SK-N-MC (cell line): Measurements from ENCODE around the gene CRTC1.

Experiments
- DNase-seq: peaks from one replicate; pipeline ENCODE4 v3.0.0-alpha.2; 2011; ENCODE audit warnings: low read depth, low spot score
- H3K27ac ChIP-seq: fragments of 200-600 bp; sonication (generic); 2 replicates; pipeline ENCODE4 v1.5.1; 2016; ENCODE audit warnings: mixed run types
- H3K36me3 ChIP-seq: fragments of 200-600 bp; sonication (generic); 2 replicates; pipeline ENCODE4 v1.6.1; 2017; ENCODE audit warnings: antibody characterized with exemption, low read length, mixed read lengths; ENCODE audit not compliant: insufficient read depth
- H3K4me3 ChIP-seq: fragments of 200-600 bp; sonication (generic); 2 replicates; pipeline ENCODE4 v1.5.1; 2016
- H3K9ac ChIP-seq: fragments of 200-600 bp; sonication (generic); 2 replicates; pipeline ENCODE4 v1.8.0; 2017; ENCODE audit warnings: mixed run types, mixed read lengths; ENCODE audit not compliant: insufficient read length
- H3K9me3 ChIP-seq: fragments of 200-600 bp; sonication (generic); 2 replicates; pipeline ENCODE4 v1.6.1; 2017; ENCODE audit warnings: low read depth, mild to moderate bottlenecking, antibody characterized with exemption, low read length, moderate library complexity, mixed read lengths
- EZH2 ChIP-seq: fragments of 200-600 bp; sonication (generic); IDR thresholded peaks from one replicate; pipeline ENCODE4 v1.6.1; 2017; ENCODE audit warnings: antibody characterized with exemption
- FOXP2 ChIP-seq: optimal IDR thresholded peaks from 2 replicates; pipeline ENCODE3; 2011; ENCODE audit warnings: mild to moderate bottlenecking, moderate library complexity; ENCODE audit not compliant: insufficient read depth; ENCODE audit errors: extremely low read length, control extremely low read depth
- POLR2AphosphoS5 ChIP-seq: IDR thresholded peaks from 2 replicates; pipeline ENCODE4 v1.6.1; 2012; ENCODE audit warnings: mild to moderate bottlenecking, low read depth, low read length, borderline replicate concordance

CRTC1 gene

DNA sequence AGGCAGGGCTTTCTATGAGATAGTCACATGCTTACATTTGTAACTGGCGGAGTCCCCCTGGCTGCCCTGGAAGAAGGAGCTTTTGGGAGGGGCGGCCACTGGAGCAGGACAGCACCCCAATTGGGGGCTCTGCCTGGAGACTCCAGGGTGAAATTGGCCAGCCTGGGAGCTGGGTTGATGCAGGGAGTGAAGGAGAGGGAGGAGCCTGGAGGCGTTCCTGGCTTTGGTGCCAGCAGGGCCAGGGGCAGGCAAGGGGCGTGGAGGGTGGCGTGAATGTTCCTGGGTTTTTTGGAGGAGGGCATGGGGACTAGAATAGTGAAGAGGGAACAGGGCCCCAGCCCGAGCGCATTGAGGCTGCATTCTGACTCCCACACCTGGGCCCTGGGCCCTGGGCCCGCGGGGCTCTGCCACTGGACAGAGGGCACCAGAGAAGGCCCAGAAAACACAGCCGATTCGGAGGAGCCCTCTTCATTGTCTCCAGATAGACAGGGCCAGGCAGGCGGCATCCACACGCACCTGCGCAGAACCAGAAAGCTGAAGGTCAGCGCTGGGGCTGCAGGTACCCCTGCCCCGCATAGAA is 78.1 kb downstream of the CRTC1 start:
- Histone ChIP-seq H3K27ac (no peak overlapping the region), H3K4me3 (no peak overlapping the region), H3K9ac (no peak overlapping the region), H3K36me3 (no peaks in the 10 kb centered on the region), H3K9me3 (no peaks in the 10 kb centered on the region)
- TF ChIP-seq EZH2 (no peak), FOXP2 (no peak), POLR2AphosphoS5 (no peak)
- DNase-seq, result no peak

GRCh38 chr19:18762125-18763023 is 78.9 kb downstream of the CRTC1 start:
- no peak overlapping the region for H3K9ac ChIP-seq
- TF ChIP-seq POLR2AphosphoS5, result no peak
- no peak for TF ChIP-seq FOXP2
- no peak for TF ChIP-seq EZH2
- H3K36me3 ChIP-seq, result no peaks in the 10 kb centered on the region
- no peak overlapping the region for H3K4me3 ChIP-seq
- no peaks in the 10 kb centered on the region for H3K9me3 ChIP-seq
- no peak for DNase-seq
- no peak overlapping the region for H3K27ac ChIP-seq

- no peak overlapping the region for H3K27ac ChIP-seq
- no peak overlapping the region for H3K4me3 ChIP-seq
- H3K9me3 ChIP-seq, result no peaks in the 10 kb centered on the region
- TF ChIP-seq POLR2AphosphoS5 (no peak), FOXP2 (no peak), EZH2 (no peak)
- H3K9ac ChIP-seq, result no peak overlapping the region
- H3K36me3 ChIP-seq, result no peaks in the 10 kb centered on the region
- DNase-seq, result no peak
These were observed 80.5 kb downstream of the CRTC1 start for GRCh38 chr19:18763674-18764590.

GRCh38 chr19:18764591-18765051 is 81.1 kb downstream of the CRTC1 start:
- H3K4me3 ChIP-seq, result no peak overlapping the region
- no peaks in the 10 kb centered on the region for H3K36me3 ChIP-seq
- DNase-seq, result no peak
- H3K9ac ChIP-seq, result no peak overlapping the region
- H3K9me3 ChIP-seq, result no peaks in the 10 kb centered on the region
- H3K27ac ChIP-seq, result no peak overlapping the region
- no peak for TF ChIP-seq POLR2AphosphoS5
- TF ChIP-seq EZH2, result no peak
- no peak for TF ChIP-seq FOXP2

DNA sequence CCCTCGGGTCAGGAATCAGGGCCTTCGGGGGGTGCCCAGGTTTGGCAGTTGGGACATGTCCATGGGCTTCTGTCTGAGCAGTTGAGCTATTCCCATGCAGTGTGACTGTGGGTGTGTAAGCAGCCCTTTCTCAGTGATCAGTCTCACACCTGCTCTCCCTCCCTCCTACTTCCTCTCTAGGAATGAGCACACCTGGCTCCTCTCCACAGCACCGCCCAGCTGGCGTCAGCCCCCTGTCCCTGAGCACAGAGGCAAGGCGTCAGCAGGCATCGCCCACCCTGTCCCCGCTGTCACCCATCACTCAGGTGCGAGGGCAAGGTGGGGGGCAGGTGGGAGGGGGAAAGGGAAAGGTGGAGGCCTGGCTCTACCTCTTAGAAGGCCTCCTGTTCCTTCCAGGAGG is 81.7 kb downstream of the CRTC1 start:
- Histone ChIP-seq H3K36me3 (no peaks in the 10 kb centered on the region), H3K9me3 (no peaks in the 10 kb centered on the region), H3K9ac (no peak overlapping the region), H3K4me3 (no peak overlapping the region), H3K27ac (no peak overlapping the region)
- DNase-seq, result no peak
- TF ChIP-seq FOXP2 (no peak), EZH2 (no peak), POLR2AphosphoS5 (no peak)

DNA sequence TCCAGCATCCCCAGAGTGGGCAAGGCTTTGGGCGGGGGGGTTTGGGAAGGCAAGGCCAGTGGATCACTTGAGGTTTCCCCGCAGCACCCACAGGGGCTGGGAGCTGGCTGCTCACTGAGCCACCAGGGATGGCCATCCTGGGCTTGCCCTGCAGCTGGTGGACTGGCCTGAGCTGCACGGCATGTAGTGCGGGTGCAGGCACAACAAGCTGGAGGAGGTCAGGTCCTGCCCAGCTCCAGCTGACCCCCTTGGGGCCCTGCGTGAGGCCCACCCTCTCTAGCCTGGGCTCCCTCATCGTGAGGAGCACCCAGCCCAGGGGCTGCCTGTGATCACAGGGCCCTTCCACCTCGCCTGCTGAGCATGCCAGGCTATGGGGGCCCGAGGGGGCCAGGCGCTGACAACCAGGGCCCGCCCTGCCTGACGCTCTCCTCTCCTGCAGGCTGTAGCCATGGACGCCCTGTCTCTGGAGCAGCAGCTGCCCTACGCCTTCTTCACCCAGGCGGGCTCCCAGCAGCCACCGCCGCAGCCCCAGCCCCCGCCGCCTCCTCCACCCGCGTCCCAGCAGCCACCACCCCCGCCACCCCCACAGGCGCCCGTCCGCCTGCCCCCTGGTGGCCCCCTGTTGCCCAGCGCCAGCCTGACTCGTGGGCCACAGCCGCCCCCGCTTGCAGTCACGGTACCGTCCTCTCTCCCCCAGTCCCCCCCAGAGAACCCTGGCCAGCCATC is 84.7 kb downstream of the CRTC1 start:
- H3K9me3 ChIP-seq, result no peaks in the 10 kb centered on the region
- DNase-seq, result no peak
- TF ChIP-seq POLR2AphosphoS5, result no peak
- no peak for TF ChIP-seq FOXP2
- no peak for TF ChIP-seq EZH2
- no peaks in the 10 kb centered on the region for H3K36me3 ChIP-seq
- no peak overlapping the region for H3K4me3 ChIP-seq
- no peak overlapping the region for H3K27ac ChIP-seq
- H3K9ac ChIP-seq, result no peak overlapping the region

- no peaks in the 10 kb centered on the region for H3K36me3 ChIP-seq
- DNase-seq, result no peak
- H3K4me3 ChIP-seq, result no peak overlapping the region
- H3K9ac ChIP-seq, result no peak overlapping the region
- no peaks in the 10 kb centered on the region for H3K9me3 ChIP-seq
- no peak overlapping the region for H3K27ac ChIP-seq
- no peak for TF ChIP-seq POLR2AphosphoS5
- TF ChIP-seq EZH2, result no peak
- TF ChIP-seq FOXP2, result no peak
These were observed 85.8 kb downstream of the CRTC1 start for GRCh38 chr19:18768997-18769891.
